Brain microvascular endothelial cell (primary cell): ENCODE data around the gene GNG13.

Source experiments
- DNase-seq: peaks from one replicate; pipeline ENCODE4 v3.0.0-alpha.2; 2020
- H3K27ac ChIP-seq: fragments of 250-450 bp; sonication (Bioruptor Pico); 2 replicates; pipeline ENCODE4 v1.5.1; 2020; ENCODE audit warnings: mild to moderate bottlenecking, moderate library complexity
- H3K27me3 ChIP-seq: fragments of 250-450 bp; sonication (Bioruptor Pico); replicated peaks from 2 replicates; pipeline ENCODE4 v1.5.1; 2020; ENCODE audit warnings: mild to moderate bottlenecking
- H3K36me3 ChIP-seq: fragments of 250-450 bp; sonication (Bioruptor Pico); replicated peaks from 2 replicates; pipeline ENCODE4 v1.5.1; 2020; ENCODE audit warnings: mild to moderate bottlenecking
- H3K4me3 ChIP-seq: 2 replicates; pipeline ENCODE4 v1.5.1; 2011; ENCODE audit warnings: low read depth, mild to moderate bottlenecking, control low read depth, low read length, moderate library complexity
- in situ Hi-C: cut with HindIII; loops from 2 replicates; pipeline ENCODE4 v1.10.0; 2017; ENCODE audit warnings: low sequenced_read_pairs, low pct_ligation_motif_present
- TF ChIP-seq, protein P1 (sequence below): IDR thresholded peaks from 2 replicates; pipeline ENCODE4 v1.5.1; 2011; ENCODE audit warnings: low read depth, mild to moderate bottlenecking, moderate library complexity, low read length, control low read depth, inconsistent platforms; ENCODE audit errors: missing control alignments

The GNG13 gene

DNA sequence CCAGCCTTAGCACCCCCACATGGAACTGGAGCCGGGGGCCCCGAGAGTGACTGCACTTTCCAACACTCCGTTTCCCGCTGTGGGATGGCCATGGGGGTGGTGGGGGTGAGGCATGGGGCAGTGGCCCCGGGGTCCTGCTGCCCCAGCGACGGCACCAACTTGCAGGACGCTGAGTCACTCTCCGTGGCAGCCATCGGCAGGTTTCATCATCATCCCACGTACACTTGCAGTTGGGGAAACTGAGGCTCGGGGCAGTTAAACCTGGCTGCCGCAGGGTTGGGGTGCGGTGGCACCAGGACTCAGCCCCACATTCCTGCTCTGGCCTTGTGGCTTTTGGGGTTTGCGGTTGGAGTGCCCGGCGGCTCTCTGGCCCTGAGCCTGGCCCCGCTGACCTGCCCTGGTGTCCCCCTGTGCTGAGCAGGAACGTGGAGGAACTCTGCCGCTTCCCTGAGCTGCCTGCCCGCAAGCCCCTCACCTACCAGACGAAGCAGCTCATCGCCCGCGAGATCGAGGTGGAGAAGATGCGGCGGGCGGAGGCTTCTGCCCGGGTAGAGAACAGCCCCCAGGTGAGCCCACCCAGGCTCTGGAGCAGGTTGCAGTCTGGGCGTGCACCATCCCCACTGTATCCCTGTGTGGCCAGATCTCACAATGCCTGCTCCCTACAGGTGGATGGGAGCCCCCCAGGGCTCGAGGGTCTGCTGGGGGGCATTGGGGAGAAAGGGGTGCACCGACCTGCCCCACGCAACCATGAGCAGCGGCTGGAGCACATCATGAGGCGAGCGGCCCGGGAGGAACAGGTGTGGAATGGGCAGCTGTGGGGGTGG is 4.0 kb downstream of the GNG13 start:
- in situ Hi-C loops: no loop called here
- DNase-seq: no peak
- Histone ChIP-seq H3K4me3 (no peak overlapping the region), H3K27ac (no peak overlapping the region), H3K27me3 (peaks cover 17% of the 10 kb centered on the region), H3K36me3 (no peaks in the 10 kb centered on the region)
- TF ChIP-seq, protein P1, sequence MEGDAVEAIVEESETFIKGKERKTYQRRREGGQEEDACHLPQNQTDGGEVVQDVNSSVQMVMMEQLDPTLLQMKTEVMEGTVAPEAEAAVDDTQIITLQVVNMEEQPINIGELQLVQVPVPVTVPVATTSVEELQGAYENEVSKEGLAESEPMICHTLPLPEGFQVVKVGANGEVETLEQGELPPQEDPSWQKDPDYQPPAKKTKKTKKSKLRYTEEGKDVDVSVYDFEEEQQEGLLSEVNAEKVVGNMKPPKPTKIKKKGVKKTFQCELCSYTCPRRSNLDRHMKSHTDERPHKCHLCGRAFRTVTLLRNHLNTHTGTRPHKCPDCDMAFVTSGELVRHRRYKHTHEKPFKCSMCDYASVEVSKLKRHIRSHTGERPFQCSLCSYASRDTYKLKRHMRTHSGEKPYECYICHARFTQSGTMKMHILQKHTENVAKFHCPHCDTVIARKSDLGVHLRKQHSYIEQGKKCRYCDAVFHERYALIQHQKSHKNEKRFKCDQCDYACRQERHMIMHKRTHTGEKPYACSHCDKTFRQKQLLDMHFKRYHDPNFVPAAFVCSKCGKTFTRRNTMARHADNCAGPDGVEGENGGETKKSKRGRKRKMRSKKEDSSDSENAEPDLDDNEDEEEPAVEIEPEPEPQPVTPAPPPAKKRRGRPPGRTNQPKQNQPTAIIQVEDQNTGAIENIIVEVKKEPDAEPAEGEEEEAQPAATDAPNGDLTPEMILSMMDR: no peak

DNA sequence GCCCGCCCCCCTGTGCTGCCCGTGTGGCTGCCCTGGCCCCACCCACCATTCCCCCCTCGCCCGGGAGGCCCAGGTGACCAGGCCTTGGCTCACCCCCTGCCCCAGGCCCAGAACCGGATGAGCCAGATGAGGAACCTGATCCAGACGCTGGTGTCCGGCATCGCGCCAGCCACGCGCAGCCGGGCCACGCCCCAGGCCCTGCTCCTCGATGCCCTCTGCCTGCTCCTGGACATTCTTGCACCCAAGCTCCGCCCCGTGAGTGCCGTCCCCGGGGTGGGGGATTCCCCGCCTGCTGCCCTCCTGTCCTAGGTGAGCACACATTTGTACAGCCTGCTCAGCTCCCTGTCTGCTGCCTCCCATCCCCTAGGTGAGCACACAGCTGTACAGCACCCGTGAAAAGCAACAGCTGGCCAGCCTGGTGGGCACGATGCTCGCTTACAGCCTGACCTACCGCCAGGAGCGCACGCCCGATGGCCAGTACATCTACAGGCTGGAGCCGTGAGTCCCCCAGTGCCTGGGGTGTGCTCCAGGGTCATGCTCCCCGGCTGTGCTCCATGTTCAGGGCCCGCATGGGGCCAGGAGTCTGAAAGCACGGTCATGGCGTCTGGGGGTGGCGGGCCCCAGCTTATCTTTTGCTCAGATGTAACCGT is 4.8 kb downstream of the GNG13 start:
- Histone ChIP-seq H3K4me3 (no peak overlapping the region), H3K27ac (no peak overlapping the region), H3K36me3 (no peaks in the 10 kb centered on the region), H3K27me3 (peaks cover 9% of the 10 kb centered on the region)
- in situ Hi-C loops: no loop called here
- DNase-seq: no peak
- TF ChIP-seq, protein P1: no peak

DNA sequence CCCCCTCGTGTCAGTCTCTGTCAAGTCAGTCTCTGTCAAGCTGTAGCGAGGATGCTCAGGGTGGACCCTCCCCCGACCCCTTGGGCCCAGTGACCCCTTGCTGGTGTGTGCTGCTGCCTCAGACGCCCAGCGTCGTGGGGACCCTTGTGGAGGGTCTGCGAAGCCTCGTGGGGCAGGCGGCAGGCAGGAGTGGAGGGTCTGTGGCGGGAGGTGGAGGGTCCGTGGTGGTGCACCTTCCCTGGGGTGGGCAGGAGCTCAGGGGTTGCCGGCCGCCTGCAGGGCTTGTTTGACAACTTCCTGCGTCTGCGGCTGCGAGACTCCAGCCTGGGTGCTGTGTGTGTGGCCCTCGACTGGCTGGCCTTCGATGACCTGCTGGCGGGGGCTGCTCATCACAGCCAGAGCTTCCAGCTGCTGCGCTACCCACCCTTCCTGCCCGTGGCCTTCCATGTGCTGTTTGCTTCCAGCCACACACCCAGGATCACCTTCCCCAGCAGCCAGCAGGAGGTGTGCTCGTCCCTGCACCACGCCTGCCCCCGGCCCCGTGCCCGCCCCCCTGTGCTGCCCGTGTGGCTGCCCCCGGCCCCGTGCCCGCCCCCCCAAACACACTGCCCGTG is 5.6 kb downstream of the GNG13 start:
- no peak for DNase-seq
- TF ChIP-seq, protein P1: no peak
- Histone ChIP-seq H3K27me3 (peaks cover 2% of the 10 kb centered on the region), H3K4me3 (no peak overlapping the region), H3K27ac (no peak overlapping the region), H3K36me3 (no peaks in the 10 kb centered on the region)
- in situ Hi-C loops: no loop called here

DNA sequence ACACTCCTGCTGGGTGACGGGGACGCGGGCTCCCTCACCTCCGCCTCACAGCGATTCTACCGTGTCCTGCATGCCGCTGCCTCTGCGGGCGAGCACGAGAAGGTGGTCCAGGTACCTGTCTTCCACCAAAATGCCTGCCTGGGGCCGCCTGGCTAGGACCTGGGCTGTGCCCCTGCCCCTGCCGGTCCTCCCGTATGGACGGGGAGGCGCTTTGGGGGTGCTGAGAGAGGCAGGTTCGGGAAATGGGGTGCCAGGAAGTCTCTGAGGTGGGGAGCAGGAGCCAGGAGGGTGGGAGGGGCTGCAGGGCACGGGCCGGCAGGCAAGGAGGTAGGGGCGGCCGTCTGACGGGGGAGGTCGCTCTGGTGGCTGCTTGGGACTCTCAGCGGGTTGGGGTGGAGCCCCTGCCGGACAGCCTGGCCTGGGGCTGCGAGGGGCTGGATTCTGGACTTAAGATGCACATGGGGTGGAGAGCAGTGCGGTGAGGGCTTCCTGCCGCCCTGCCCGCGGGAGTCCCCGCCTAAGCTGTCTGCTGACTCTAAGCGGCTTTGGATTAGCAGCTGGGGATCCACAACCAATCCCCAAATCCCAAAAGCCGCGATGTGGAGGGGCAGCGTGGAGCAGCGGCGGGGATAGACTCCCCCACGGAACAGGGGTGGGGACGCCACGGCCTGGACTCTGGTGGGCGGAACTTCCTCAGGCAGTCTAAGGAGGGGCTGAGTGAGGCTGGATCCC is 6.3 kb downstream of the GNG13 start:
- no peak for DNase-seq
- Histone ChIP-seq H3K27me3 (no peaks in the 10 kb centered on the region), H3K36me3 (no peaks in the 10 kb centered on the region), H3K4me3 (no peak overlapping the region), H3K27ac (no peak overlapping the region)
- TF ChIP-seq, protein P1: no peak
- in situ Hi-C loops: no loop called here

DNA sequence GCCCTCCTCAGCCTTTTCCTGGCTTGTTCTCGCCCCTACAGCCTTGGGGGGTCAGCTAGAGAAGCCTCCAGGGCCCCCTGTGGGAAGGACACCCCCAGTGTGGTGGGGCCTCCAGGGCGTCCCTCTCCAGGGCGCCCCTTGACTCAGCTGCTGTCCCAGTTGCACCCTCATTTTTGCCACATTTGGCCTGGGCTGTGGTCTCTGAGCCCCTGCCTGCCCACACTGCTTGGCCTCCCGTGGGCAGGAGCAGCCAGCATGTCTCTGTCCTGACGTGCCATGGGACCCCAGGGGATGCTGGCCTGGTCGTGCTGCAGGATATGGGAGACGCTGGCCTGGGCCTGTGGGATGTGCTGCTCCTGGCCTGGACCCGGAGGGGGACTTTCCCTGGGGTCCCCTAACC is 7.1 kb downstream of the GNG13 start:
- TF ChIP-seq, protein P1: no peak
- DNase-seq: no peak
- no peaks in the 10 kb centered on the region for H3K36me3 ChIP-seq
- in situ Hi-C loops: no loop called here
- H3K4me3 ChIP-seq: no peak overlapping the region
- H3K27ac ChIP-seq: no peak overlapping the region
- H3K27me3 ChIP-seq: no peaks in the 10 kb centered on the region
